Muscle of leg (tissue), 11 donors: ENCODE data around the gene DAB2. TPM values are rescaled to one million over a fixed set of nuclear protein-coding genes. Genes with fewer than 3 reads are reported as not detected.

Source experiments
- DNase-seq: peaks from one replicate; pipeline ENCODE4 v3.0.0; 2013
- H3K27ac ChIP-seq: one replicate; pipeline ENCODE4 v1.5.1; 2013; ENCODE audit warnings: mild to moderate bottlenecking, low read length, control low read depth
- H3K27me3 ChIP-seq: one replicate; pipeline ENCODE4 v1.6.1; 2013; ENCODE audit warnings: low read length; ENCODE audit not compliant: control insufficient read depth, insufficient read depth
- H3K36me3 ChIP-seq: one replicate; pipeline ENCODE4 v1.6.1; 2013; ENCODE audit warnings: low read length; ENCODE audit not compliant: control insufficient read depth, insufficient read depth
- H3K4me1 ChIP-seq: one replicate; pipeline ENCODE4 v1.6.1; 2013; ENCODE audit warnings: low read length; ENCODE audit not compliant: control insufficient read depth, insufficient read depth
- H3K4me3 ChIP-seq: one replicate; pipeline ENCODE4 v1.5.1; 2013; ENCODE audit warnings: low read length, control low read depth
- H3K9me3 ChIP-seq: replicated peaks from 2 replicates; pipeline ENCODE4 v1.6.1; 2013; ENCODE audit warnings: low read depth, low read length; ENCODE audit not compliant: control insufficient read depth
- WGBS: methylation state at CpG from one replicate; pipeline ENCODE4 v1.1.5; 2013; ENCODE audit warnings: missing lambda C conversion rate; ENCODE audit not compliant: insufficient coverage; 5-methylcytosine and 5-hydroxymethylcytosine counted together
- polyA plus RNA-seq, 8 donors: library from polyadenylated mRNA; unstranded; fragments of 120-200 nt; gene quantifications; one replicate each; pipeline versions ENCODE4 v1.2.1 to v1.2.3, GENCODE V29; 2013; ENCODE audit warnings: inconsistent platforms in 1 of 8, low replicate concordance in 1 of 8; ENCODE audit not compliant: insufficient read length in 8 of 8, insufficient read depth in 1 of 8
- total RNA-seq: library from RNA; stranded (reverse); fragments of 120-200 nt; gene quantifications from one replicate; pipeline ENCODE4 v1.2.4, GENCODE V29; 2013

The DAB2 gene
- total and polyA plus RNA-seq, 9 donors = 79.7 to 148 (median 106) TPM

- Histone ChIP-seq H3K27me3 (no peaks in the 10 kb centered on the region), H3K27ac (no peak overlapping the region), H3K4me3 (no peak overlapping the region), H3K4me1 (no peaks in the 10 kb centered on the region), H3K36me3 (no peaks in the 10 kb centered on the region), H3K9me3 (no peaks in the 10 kb centered on the region)
- WGBS = no CpG with 5 or more reads among the region's 3 CpGs
- no peak for DNase-seq
These were observed 14.9 kb upstream of the DAB2 start for GRCh38 chr5:39439582-39440162.

GRCh38 chr5:39437467-39437866 lies 12.7 kb upstream of the DAB2 start:
- no peak overlapping the region for H3K4me3 ChIP-seq
- no peaks in the 10 kb centered on the region for H3K9me3 ChIP-seq
- no CpG with 5 or more reads among the region's 1 CpG for WGBS
- H3K36me3 ChIP-seq = no peaks in the 10 kb centered on the region
- no peaks in the 10 kb centered on the region for H3K4me1 ChIP-seq
- no peaks in the 10 kb centered on the region for H3K27me3 ChIP-seq
- no peak for DNase-seq
- no peak overlapping the region for H3K27ac ChIP-seq

DNA sequence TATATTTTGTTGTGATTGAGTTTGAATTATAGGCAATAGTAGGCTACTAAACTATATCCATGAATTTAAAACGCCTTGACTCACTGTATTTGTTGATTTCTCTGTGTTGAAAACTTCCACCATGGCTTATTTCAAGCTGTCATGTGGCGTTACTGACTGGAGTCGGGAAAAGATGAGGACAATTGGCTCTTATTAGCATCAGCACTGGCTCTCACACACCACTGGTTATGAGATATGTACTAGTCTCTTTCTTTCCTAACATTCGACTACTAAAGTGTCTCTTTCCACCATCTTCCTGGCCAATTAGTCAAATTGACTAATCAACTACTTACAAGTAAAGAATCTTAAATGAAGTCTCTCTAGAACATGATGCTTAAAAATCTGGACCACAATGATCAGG lies 9.1 kb upstream of the DAB2 start:
- WGBS = no CpG with 5 or more reads among the region's 4 CpGs
- no peaks in the 10 kb centered on the region for H3K4me1 ChIP-seq
- no peak for DNase-seq
- no peaks in the 10 kb centered on the region for H3K9me3 ChIP-seq
- H3K4me3 ChIP-seq = no peak overlapping the region
- H3K27me3 ChIP-seq = no peaks in the 10 kb centered on the region
- H3K36me3 ChIP-seq = no peaks in the 10 kb centered on the region
- H3K27ac ChIP-seq = no peak overlapping the region

- Histone ChIP-seq H3K27ac (no peak overlapping the region), H3K4me1 (no peaks in the 10 kb centered on the region), H3K4me3 (no peak overlapping the region), H3K36me3 (no peaks in the 10 kb centered on the region), H3K9me3 (no peaks in the 10 kb centered on the region), H3K27me3 (no peaks in the 10 kb centered on the region)
- DNase-seq = no peak
- WGBS = 82% methylated on average over 5 of the region's 12 CpGs
These were observed 8.1 kb upstream of the DAB2 start for GRCh38 chr5:39432696-39433530.

- peaks cover 6% of the 10 kb centered on the region for H3K4me1 ChIP-seq
- H3K9me3 ChIP-seq = no peaks in the 10 kb centered on the region
- no peak overlapping the region for H3K4me3 ChIP-seq
- no peak for DNase-seq
- H3K36me3 ChIP-seq = no peaks in the 10 kb centered on the region
- no peaks in the 10 kb centered on the region for H3K27me3 ChIP-seq
- 100% methylated on average over 1 of the region's 2 CpGs for WGBS
- no peak overlapping the region for H3K27ac ChIP-seq
These were observed 5.7 kb upstream of the DAB2 start for GRCh38 chr5:39430461-39430860.

GRCh38 chr5:39428640-39429039 lies 3.9 kb upstream of the DAB2 start:
- H3K27ac ChIP-seq = no peak overlapping the region
- no peaks in the 10 kb centered on the region for H3K36me3 ChIP-seq
- WGBS = no CpG with 5 or more reads among the region's 4 CpGs
- no peaks in the 10 kb centered on the region for H3K27me3 ChIP-seq
- no peak for DNase-seq
- H3K4me3 ChIP-seq = no peak overlapping the region
- peaks cover 8% of the 10 kb centered on the region for H3K4me1 ChIP-seq
- no peaks in the 10 kb centered on the region for H3K9me3 ChIP-seq

- no peaks in the 10 kb centered on the region for H3K27me3 ChIP-seq
- H3K9me3 ChIP-seq = no peaks in the 10 kb centered on the region
- DNase-seq = no peak
- peaks cover 11% of the 10 kb centered on the region for H3K4me1 ChIP-seq
- H3K36me3 ChIP-seq = no peaks in the 10 kb centered on the region
- no peak overlapping the region for H3K4me3 ChIP-seq
- peak overlapping the region; percentile 90 for H3K27ac ChIP-seq
These were observed 2.9 kb upstream of the DAB2 start for GRCh38 chr5:39427633-39428032.

DNA sequence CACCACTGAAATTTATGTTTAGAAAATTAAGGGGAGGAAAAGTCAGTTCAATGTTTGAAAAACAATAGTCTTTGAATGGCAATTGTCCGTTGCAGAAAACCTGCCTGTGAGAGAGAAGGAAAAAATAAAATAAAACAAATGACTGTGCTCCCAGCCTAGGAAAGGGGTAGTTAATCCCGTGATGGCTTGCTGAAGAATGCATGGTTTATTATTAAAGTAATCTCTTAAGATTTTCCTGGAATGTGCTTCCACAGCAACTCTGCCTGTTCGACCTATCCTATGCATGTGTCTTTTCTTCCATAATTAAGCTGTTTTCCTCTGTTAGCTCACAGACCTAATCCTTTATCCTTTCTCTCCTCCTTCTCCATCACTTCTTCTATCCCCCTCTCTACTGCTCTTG lies 2.4 kb upstream of the DAB2 start:
- H3K4me1 ChIP-seq = peaks cover 13% of the 10 kb centered on the region
- WGBS = 17% methylated on average over 1 of the region's 3 CpGs
- no peaks in the 10 kb centered on the region for H3K27me3 ChIP-seq
- DNase-seq = peak; percentile 57
- H3K9me3 ChIP-seq = no peaks in the 10 kb centered on the region
- H3K36me3 ChIP-seq = no peaks in the 10 kb centered on the region
- H3K4me3 ChIP-seq = no peak overlapping the region
- H3K27ac ChIP-seq = peak overlapping the region; percentile 90

DNA sequence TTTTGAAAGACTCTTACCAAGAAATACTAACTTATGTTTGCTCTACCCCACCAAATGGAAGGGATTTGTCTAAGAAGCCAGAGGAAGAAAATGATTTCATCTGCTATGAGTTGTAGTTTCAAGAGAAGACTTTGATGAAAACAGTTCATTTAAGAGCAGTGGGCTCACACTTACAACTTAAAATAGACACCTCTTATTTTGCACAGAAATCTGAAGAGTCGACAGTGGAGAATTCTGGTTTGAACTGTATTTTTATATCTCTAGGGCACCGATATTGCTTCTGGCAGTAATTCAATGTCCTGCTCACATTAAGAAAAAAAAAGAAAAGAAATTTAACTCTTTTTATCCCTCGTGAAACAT lies 1.9 kb upstream of the DAB2 start:
- H3K36me3 ChIP-seq = no peaks in the 10 kb centered on the region
- no CpG with 5 or more reads among the region's 3 CpGs for WGBS

DNA sequence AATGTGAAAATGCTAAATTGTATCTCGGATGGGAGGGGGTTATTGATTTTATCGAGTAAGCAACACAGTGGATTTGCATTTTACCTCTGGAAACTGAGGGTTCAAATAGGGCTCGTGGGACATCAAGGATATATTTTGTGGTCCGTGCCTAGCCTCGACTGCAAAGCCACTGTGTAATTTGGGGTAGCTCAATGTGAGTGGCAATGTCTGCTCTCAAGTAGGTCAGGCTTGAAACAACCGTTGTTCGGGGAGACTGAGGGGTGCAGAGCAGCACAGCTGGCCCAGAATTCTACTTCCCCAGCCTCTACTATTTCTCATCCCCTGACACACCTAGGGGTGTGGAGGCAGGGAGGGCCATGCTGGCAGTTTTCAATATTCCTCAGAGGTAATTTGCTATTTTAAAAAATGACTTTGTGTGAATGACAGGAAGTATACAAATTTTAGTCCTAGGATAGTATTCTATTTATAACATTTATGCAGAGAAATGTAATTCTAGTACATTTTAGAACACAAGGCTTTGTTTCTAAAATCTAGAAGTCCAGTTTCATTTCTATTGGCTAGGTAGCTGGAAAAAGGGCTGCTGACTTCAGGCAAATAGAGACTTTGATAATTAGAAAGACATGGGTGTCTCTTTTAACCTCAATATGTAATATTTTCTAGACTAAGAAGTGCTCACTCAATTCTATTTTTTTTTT lies 1.4 kb upstream of the DAB2 start:
- WGBS = 30% methylated on average over 4 of the region's 7 CpGs
- Histone ChIP-seq H3K27me3 (no peaks in the 10 kb centered on the region), H3K27ac (peak overlapping the region; percentile 90), H3K36me3 (no peaks in the 10 kb centered on the region), H3K4me3 (no peak overlapping the region), H3K4me1 (peaks cover 18% of the 10 kb centered on the region), H3K9me3 (no peaks in the 10 kb centered on the region)
- DNase-seq = peak; percentile 70

More for the DNA sequence above, 1.9 kb upstream of the DAB2 start:
- Histone ChIP-seq H3K4me3 (no peak overlapping the region), H3K4me1 (peaks cover 16% of the 10 kb centered on the region), H3K9me3 (no peaks in the 10 kb centered on the region), H3K27ac (peak overlapping the region; percentile 90), H3K27me3 (no peaks in the 10 kb centered on the region)
- DNase-seq = peak; percentile 55
